Lower leg skin (tissue), 4 donors: Measurements from ENCODE around the gene MECR. TPM values are rescaled to one million over a fixed set of nuclear protein-coding genes. Genes with fewer than 3 reads are reported as not detected.

Experiments
- DNase-seq, 2 donors: peaks; one replicate each; pipeline ENCODE4 v3.0.0-alpha.2; 2019; ENCODE audit warnings: low spot score in 2 of 2
- H3K4me3 ChIP-seq: fragments of 200-600 bp; sonication (generic); 2 replicates; pipeline ENCODE4 v1.5.1; 2017; ENCODE audit warnings: mild to moderate bottlenecking, low read depth; ENCODE audit not compliant: poor library complexity, severe bottlenecking
- CTCF ChIP-seq, 3 donors: fragments of 450-650 bp; IDR thresholded peaks; one replicate each; pipeline ENCODE4 v1.5.1; 2016; ENCODE audit warnings: antibody characterized with exemption in 3 of 3, mild to moderate bottlenecking in 3 of 3, moderate library complexity in 2 of 3
- POLR2A ChIP-seq, 2 donors: fragments of 450-650 bp; IDR thresholded peaks; one replicate each; pipeline ENCODE4 v1.6.1; 2016 to 2017; ENCODE audit warnings: antibody characterized with exemption in 2 of 2, mild to moderate bottlenecking in 1 of 2, moderate library complexity in 1 of 2
- WGBS, 2 donors: methylation state at CpG; one replicate each; pipeline ENCODE4 v1.1.5; 2018; 5-methylcytosine and 5-hydroxymethylcytosine counted together
- intact Hi-C: fragments of 100-400 bp; cut with DNase I; formaldehyde crosslinking; loops from one replicate; pipeline ENCODE4 v1.15.0; 2023; ENCODE audit warnings: low total_unique reads
- total RNA-seq, 4 donors: library from RNA; depleted of rRNA; stranded (reverse); fragments of >200 nt; gene quantifications; one replicate each; pipeline ENCODE4 v1.1.0, GENCODE V29; 2016

The MECR gene
- total RNA-seq, 4 donors from 2014 or later: 23.2 to 28.3 (median 25.3) TPM

- no peak for DNase-seq
- TF ChIP-seq POLR2A (IDR thresholded peaks at IDR 0.05) (no peak), CTCF (IDR thresholded peaks at IDR 0.05) (no peak)
- WGBS, 2 donors: 87 to 94% methylated on average over 5 of the region's 5 CpGs
- intact Hi-C loops: no loop called here
- H3K4me3 ChIP-seq: no peak overlapping the region
Observed at GRCh38 chr1:29256394-29256793, 25.7 kb upstream of the MECR start.

DNA sequence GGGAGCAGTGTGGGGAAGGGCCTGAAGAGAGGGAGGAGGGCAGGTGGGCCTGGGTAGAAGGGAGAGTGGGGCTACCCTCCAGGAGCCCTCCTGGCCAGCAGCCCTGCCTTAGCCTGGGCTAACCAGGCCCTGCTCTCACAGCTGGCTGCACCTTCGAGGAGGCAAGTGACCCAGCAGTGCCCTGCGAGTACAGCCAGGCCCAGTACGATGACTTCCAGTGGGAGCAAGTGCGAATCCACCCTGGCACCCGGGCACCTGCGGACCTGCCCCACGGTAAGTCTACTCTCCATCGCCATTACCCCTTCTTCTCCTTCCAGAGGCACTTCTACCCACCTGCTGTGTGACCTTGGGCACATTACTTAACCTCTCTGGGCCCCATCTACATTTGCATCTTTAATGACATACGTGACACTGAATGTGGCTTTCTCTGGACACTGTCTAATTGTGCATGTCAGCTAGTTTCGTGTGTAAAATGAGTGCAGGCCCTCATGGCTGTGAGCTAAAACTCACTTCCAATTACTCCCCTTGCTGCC, 24.5 kb upstream of the MECR start:
- intact Hi-C loops: no loop called here
- TF ChIP-seq POLR2A (IDR thresholded peaks at IDR 0.05): no peak
- TF ChIP-seq CTCF (IDR thresholded peaks at IDR 0.05): no peak
- WGBS, 2 donors: 89 to 92% methylated on average over 10 of the region's 10 CpGs
- H3K4me3 ChIP-seq: no peak overlapping the region
- no peak for DNase-seq

DNA sequence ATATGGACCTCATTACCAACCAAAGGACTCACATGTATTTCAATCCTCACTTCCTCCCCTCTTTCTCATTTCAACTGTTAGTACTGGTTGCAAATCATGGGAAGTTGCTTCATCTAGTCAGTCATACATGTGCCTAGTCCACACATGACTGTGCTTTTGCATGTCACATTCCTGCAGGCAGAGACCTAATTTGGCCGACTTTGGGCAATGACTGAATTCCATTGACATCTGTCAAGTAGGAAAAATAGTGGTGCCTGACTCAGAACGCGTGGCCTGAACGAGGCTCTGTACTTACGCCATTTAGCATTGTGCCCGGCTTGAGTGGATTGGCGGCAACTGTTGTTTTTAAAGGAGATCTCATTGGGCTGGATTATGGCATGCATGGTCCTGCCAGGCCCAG, 23.6 kb upstream of the MECR start:
- DNase-seq: no peak
- intact Hi-C loops: no loop called here
- no peak overlapping the region for H3K4me3 ChIP-seq
- 57 to 78% methylated on average over 7 of the region's 7 CpGs for WGBS, 2 donors
- TF ChIP-seq CTCF (IDR thresholded peaks at IDR 0.05): no peak
- TF ChIP-seq POLR2A (IDR thresholded peaks at IDR 0.05): no peak

- WGBS, 2 donors: 95 to 97% methylated on average over 3 of the region's 3 CpGs
- no peak for DNase-seq
- intact Hi-C loops: no loop called here
- TF ChIP-seq CTCF (IDR thresholded peaks at IDR 0.05) (no peak), POLR2A (IDR thresholded peaks at IDR 0.05) (no peak)
- H3K4me3 ChIP-seq: no peak overlapping the region
Observed at GRCh38 chr1:29253180-29253579, 22.4 kb upstream of the MECR start.

GRCh38 chr1:29251164-29252124, 20.7 kb upstream of the MECR start:
- intact Hi-C loops: no loop called here
- WGBS, 2 donors: 75 to 84% methylated on average over 7 to 8 of the region's 8 CpGs

More at GRCh38 chr1:29251164-29252124, 20.7 kb upstream of the MECR start:
- H3K4me3 ChIP-seq: no peak overlapping the region
- TF ChIP-seq CTCF (IDR thresholded peaks at IDR 0.05) (no peak), POLR2A (IDR thresholded peaks at IDR 0.05) (no peak)
- DNase-seq: no peak
